ENCODE data around the gene KDM2A.

KDM2A gene

GRCh38 chr11:67273260-67273990 is 154.4 kb downstream of the KDM2A start:
- no peak for DNase-seq

GRCh38 chr11:67274768-67275605 is 155.9 kb downstream of the KDM2A start:
- peak in 1 of 14 donors; percentile 24 for DNase-seq

DNA sequence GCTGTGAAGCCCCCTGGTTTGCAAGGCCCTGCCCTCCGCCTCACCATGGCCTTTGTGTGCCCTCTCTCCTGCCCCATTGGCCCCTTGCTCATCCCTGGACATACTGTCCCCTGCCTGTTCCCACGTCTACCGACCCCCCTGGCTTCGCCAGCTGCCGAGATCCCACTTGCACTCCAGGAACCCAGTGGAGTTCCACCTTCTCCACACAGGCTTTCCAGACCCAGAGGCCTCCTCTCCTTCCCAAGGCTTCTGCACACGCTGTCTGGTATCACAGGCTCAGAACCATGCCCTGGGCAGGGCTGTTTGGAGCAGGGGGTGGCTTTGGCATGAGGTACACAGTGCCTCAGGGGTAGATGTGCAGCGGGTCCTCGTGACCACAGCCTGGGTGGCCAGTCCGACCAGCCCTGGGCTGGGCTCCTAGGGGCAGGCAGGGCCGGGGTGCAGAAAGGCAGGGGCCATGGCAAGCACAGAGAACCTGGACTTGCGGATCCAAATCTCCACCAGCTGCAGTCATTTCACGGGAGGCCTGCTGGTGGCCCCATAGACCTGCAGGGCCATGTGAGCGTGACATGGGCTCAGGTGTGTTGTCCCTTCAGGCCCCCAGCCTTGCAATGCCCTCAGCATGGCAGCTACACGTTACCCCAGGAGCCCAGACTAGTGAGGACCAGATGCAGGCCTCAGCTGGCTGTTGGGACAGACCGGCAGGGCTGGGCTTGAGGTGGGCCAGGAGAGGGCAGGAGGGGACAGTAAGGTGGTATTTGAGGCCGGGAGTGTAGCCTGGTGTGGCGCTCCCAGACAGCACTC is 156.7 kb downstream of the KDM2A start:
- no peak for DNase-seq

DNA sequence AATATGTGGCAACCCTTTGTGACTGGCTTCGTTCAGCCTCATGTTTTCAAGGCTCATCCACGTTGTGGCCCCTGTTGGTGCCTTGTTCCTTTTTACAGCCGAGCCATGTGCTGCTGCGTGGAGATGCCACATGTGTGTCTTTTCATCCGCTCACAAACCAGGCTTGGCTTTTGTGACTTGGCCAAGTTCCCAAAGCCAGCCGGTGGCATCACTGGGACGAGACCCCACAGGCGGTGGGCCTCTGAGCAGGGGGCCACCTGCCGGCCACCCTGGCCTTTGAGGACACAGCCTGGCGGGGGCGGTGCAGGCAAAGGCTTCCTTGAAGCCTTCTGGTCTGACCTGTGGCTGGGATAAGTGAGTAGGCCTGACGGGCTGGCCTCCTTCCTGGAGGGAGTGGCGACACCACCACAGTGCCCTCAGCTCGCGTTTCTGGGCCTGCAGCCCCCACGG is 157.7 kb downstream of the KDM2A start:
- peak in 3 of 14 donors; percentile 22 to 55 (median 40) for DNase-seq

DNA sequence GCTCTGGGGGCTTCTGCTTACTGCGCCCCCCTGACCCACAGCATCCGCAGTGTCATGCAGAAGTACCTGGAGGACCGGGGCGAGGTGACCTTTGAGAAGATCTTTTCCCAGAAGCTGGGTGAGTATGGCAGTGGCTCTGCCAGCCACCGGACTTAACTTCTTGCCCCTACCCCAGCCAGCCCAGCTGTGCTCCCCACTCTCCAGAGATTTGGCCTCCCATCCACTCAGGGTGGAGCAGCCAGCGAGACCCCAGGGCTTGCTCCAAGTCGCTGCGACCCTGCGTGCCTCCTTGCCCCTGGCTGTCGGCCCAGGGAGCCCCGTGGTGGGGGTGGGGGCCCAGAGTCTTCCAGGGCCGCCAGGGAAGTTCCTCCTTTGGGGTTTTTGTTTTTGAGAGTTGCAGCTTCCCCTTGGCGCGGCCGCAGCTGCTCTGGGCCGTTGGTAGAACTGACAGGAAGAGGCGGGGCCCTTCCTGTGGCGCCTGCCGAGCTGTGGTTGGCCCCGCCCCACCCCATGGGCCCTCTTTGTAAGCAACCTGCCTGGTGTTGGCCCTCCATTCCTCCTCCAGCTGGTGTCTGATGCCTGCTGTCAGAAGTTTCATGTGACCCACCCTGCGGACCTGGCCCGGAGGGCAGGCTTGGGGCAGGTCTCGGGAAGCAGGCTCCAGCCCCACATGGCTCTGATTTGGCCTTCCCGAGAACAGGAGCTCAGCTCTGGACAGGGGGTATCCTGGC is 158.3 kb downstream of the KDM2A start:
- DNase-seq: peak in 8 of 14 donors; percentile 41 to 76 (median 60)

- DNase-seq: no peak
Observed at GRCh38 chr11:67278135-67278938, 159.3 kb downstream of the KDM2A start.

DNA sequence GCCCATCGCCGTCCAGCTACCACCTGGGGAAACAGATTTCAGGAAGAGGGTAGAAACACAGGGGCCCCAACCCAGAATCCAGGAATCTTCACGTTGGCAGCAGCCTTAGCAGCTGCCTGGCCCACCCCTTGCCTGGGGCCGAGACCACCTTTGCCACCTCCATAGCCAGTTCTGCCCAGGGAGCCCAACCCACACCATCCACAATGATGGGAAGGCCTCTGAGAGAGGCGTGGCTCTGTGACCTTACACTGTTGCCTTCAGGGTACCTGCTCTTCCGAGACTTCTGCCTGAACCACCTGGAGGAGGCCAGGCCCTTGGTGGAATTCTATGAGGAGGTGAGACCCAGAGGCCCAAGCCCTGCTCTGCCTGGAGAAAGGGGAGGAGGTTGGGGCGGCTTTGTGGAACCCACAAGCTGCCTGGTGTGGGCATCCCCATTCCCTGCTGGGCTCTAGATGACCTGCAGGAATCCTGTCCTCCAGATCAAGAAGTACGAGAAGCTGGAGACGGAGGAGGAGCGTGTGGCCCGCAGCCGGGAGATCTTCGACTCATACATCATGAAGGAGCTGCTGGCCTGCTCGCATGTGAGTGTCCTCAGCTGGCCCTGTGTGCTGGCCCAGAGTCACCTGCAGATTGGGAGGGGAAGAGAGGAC is 160.0 kb downstream of the KDM2A start:
- no peak for DNase-seq

- no peak for DNase-seq
Observed at GRCh38 chr11:67279589-67280340, 160.7 kb downstream of the KDM2A start.

DNA sequence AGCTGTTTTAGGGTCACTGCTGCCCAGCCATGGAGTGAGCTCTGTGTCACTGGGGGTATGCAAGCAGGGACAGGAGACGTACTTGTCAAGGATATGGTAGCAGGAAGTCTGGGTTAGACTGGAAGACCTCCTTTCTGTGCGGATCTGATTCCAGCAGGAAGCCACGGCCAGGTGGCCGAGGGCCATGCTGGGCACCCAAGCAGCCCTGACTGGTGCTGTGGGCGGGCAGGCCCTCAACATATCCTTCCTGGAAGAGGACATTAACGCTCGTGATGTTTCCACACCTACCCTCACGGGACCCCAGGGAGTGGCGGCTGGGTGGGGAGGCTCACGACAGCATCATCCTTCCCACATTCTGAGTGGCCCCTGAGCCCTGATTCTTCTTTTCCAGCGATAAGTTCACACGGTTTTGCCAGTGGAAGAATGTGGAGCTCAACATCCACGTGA is 161.3 kb downstream of the KDM2A start:
- no peak for DNase-seq

DNA sequence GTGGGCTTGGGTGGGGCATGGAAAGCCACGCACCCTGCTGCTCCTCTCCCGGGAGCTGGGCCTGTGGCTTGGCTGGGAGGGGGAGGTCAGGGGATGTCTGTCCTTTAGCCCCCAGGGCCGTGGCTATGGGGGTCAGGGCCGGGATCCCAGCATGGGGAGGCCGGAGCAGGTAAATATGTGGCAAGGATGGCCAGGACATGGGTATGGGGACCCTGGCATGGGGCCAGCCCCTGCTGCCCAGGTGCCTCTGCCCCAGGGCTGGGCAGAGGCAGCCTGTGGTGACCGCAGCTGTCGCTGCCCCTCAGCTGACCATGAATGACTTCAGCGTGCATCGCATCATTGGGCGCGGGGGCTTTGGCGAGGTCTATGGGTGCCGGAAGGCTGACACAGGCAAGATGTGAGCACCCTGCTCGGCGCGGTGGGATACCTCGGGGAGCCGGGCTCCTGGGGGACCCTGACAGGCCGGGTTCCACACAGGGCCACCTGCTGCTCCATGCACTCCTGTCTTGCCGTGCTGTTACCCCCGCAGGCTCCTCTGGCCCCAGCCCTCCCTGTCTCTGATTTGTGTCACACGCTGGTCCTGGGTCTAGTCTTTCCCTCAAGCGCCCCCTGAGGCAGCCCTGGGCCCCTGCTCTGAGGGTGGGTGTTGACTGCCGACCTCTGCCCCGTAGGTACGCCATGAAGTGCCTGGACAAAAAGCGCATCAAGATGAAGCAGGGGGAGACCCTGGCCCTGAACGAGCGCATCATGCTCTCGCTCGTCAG is 161.9 kb downstream of the KDM2A start:
- no peak for DNase-seq

DNA sequence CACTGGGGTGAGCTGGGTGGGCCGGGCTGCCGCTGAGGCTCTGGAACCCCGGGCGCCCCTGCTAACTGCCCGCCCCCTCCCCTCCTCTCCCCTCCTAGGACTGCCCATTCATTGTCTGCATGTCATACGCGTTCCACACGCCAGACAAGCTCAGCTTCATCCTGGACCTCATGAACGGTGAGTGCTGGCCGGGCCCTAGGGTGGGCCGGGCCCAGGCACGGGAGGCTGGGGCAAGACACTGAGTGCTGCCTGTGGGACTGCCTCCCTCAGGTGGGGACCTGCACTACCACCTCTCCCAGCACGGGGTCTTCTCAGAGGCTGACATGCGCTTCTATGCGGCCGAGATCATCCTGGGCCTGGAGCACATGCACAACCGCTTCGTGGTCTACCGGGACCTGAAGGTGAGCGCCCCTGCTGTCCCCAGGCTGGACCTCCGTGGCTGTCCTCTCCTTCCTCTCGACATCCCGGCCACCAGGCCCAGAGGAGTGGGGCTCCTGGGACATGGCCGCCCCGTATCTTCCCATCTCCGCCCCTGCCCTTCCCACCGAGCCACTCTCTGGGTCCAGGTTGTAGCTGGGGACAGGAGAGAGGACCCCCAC is 162.6 kb downstream of the KDM2A start:
- no peak for DNase-seq

DNA sequence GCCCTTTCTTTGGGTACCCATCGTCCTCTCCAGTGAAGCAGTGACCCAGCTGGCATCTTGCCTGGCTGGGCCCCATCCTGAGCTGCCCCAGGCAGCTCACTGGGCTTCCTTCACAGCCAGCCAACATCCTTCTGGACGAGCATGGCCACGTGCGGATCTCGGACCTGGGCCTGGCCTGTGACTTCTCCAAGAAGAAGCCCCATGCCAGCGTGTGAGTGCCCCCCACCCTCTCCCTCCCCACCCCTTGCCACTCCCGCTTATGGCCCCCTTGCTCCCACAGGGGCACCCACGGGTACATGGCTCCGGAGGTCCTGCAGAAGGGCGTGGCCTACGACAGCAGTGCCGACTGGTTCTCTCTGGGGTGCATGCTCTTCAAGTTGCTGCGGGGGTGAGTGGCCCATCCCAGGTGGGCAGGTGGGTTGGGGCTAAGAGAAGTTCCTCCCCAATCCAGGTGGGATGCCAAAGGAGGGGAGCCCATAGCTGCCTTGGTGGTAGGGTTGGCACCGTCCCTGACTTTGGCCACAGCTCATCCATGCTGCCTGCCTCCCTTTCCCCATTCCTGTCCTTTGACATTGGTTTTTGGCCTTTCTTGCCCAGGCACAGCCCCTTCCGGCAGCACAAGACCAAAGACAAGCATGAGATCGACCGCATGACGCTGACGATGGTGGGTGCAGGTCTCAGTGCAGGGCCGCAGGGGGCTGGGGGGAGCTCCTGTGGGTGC is 163.3 kb downstream of the KDM2A start:
- DNase-seq: no peak

GRCh38 chr11:67282876-67283371 is 163.9 kb downstream of the KDM2A start:
- DNase-seq: no peak

DNA sequence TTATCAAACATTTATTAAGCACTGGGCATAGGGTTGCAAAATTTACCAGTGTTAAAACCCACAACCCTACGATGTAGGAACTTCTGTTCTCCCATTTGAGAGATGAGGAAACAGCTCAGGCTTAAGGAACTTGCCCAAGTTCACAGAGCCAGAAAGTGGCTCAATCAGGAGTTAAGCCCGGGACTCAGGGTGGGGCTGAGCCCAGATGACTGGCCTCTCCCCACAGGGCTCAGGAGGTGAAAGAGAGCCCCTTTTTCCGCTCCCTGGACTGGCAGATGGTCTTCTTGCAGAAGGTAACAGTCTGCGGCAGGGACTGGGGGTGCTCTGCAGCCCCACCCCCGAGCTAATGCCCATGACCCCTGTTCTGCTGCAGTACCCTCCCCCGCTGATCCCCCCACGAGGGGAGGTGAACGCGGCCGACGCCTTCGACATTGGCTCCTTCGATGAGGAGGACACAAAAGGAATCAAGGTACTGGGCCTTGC is 164.5 kb downstream of the KDM2A start:
- no peak for DNase-seq

GRCh38 chr11:67284811-67285540 is 165.9 kb downstream of the KDM2A start:
- DNase-seq: no peak

GRCh38 chr11:67285541-67286498 is 166.8 kb downstream of the KDM2A start:
- no peak for DNase-seq
